ENCODE data around the gene CENPV. TPM values are rescaled to one million over a fixed set of nuclear protein-coding genes. Genes with fewer than 3 reads are reported as not detected.

CENPV gene
- total and polyA plus RNA-seq, 8 donors, result 7.6 to 26.1 (median 9.8) TPM

GRCh38 chr17:16361874-16362273 lies 8.6 kb upstream of the CENPV start:
- TF ChIP-seq CTCF (IDR thresholded peaks at IDR 0.05), result no peak
- FAIRE-seq, result no peak
- ATAC-seq, result no peak
- intact Hi-C loops (cut with DNase I), result loop anchor here in 2 of 3 donors (10.0 kb wide), 1 partner anchor 163 kb away; no protein-coding TSS in a partner anchor
- peak in 1 of 6 donors; percentile 5 for DNase-seq
- Histone ChIP-seq H3K4me3 (no peak overlapping the region), H3K27me3 (no peaks in the 10 kb centered on the region), H3K27ac (no peak overlapping the region), H3K4me1 (no peaks in the 10 kb centered on the region), H3K36me3 (no peaks in the 10 kb centered on the region), H3K9me3 (no peaks in the 10 kb centered on the region)
- 79 to 80% methylated on average over 8 of the region's 8 CpGs for WGBS, 2 donors

GRCh38 chr17:16358394-16358793 lies 5.1 kb upstream of the CENPV start:
- DNase-seq, result no peak
- no peaks in the 10 kb centered on the region for H3K27me3 ChIP-seq
- no peaks in the 10 kb centered on the region for H3K9me3 ChIP-seq
- intact Hi-C loops (cut with DNase I), result no loop called here
- no peak overlapping the region for H3K27ac ChIP-seq
- no peak overlapping the region for H3K4me3 ChIP-seq
- no peak for ATAC-seq
- no peaks in the 10 kb centered on the region for H3K36me3 ChIP-seq
- FAIRE-seq, result no peak
- TF ChIP-seq CTCF (IDR thresholded peaks at IDR 0.05), result no peak
- no peaks in the 10 kb centered on the region for H3K4me1 ChIP-seq

- peaks cover 0 to 6% (median 0%) of the 10 kb centered on the region in 3 donors for H3K4me1 ChIP-seq
- intact Hi-C loops (cut with DNase I), result no loop called here
- 95 to 96% methylated on average over 10 to 14 of the region's 14 CpGs for WGBS, 2 donors
- no peak for ATAC-seq
- H3K36me3 ChIP-seq, result no peaks in the 10 kb centered on the region
- no peak for TF ChIP-seq CTCF (IDR thresholded peaks at IDR 0.05)
- no peaks in the 10 kb centered on the region for H3K27me3 ChIP-seq
- no peak for FAIRE-seq
- H3K9me3 ChIP-seq, result no peaks in the 10 kb centered on the region
- no peak for DNase-seq
- no peak overlapping the region for H3K4me3 ChIP-seq
- H3K27ac ChIP-seq, result no peak overlapping the region
Observed at GRCh38 chr17:16354585-16354984, 1.3 kb upstream of the CENPV start.

GRCh38 chr17:16352667-16353316 lies 477 bp downstream of the CENPV start:
- Histone ChIP-seq H3K9me3 (no peaks in the 10 kb centered on the region), H3K36me3 (no peaks in the 10 kb centered on the region), H3K4me1 (peaks cover 0 to 6% (median 0%) of the 10 kb centered on the region in 3 donors), H3K27me3 (no peaks in the 10 kb centered on the region), H3K4me3 (peak overlapping the region; percentile 37 to 79 (median 62)), H3K27ac (peak overlapping the region in 1 of 4 donors; percentile 48)
- FAIRE-seq (no peak), ATAC-seq (peak; percentile 69 to 83 (median 74)), DNase-seq (peak; percentile 15 to 76 (median 46))
- TF ChIP-seq CTCF (IDR thresholded peaks at IDR 0.05), result no peak
- WGBS, 2 donors, result 0% methylated on average over 66 to 75 of the region's 75 CpGs
- intact Hi-C loops (cut with DNase I), result no loop called here

- Histone ChIP-seq H3K9me3 (no peaks in the 10 kb centered on the region), H3K27ac (no peak overlapping the region), H3K36me3 (no peaks in the 10 kb centered on the region), H3K4me3 (peak overlapping the region; percentile 37 to 79 (median 62)), H3K4me1 (peaks cover 0 to 6% (median 0%) of the 10 kb centered on the region in 3 donors), H3K27me3 (no peaks in the 10 kb centered on the region)
- peak; percentile 59 to 75 (median 72) for ATAC-seq
- WGBS, 2 donors, result 0 to 1% methylated on average over 25 of the region's 25 CpGs
- FAIRE-seq, result no peak
- intact Hi-C loops (cut with DNase I), result no loop called here
- peak; percentile 27 to 74 (median 44) for DNase-seq
- no peak for TF ChIP-seq CTCF (IDR thresholded peaks at IDR 0.05)
Observed at GRCh38 chr17:16352303-16352666, 984 bp downstream of the CENPV start.

Measured in pancreas (tissue), 10 donors.